Aorta (tissue), 4 donors: ENCODE data around the gene CCDC177. TPM values are rescaled to one million over a fixed set of nuclear protein-coding genes. Genes with fewer than 3 reads are reported as not detected.

Source experiments
- polyA plus RNA-seq, 2 donors: library from polyadenylated mRNA; stranded (reverse); fragments of 200-250 nt; gene quantifications; one replicate each; pipeline ENCODE4 v1.2.3, GENCODE V29; 2013
- total RNA-seq, 2 donors: library from RNA; stranded (reverse); fragmentation: NEBNext Ultra II Directional; extraction: Animal tissue kit (Norgen Biotek cat#: 25700); gene quantifications; one replicate each; pipeline ENCODE4 v1.2.1, GENCODE V29; 2021
- donor health status: healthy with polysubstance abuse.
- donor health status: Bipolar disorder and iron deficiency.
- donor health status: DM: no; HTN: no; CAD: no.
- donor health status: DM: yes; HTN: yes; CAD: no.

Gene CCDC177
- total and polyA plus RNA-seq, 4 donors, result not detected

Other genes with a start within 250 kb of the CCDC177 start
- gene ERH, start 176.6 kb downstream of the CCDC177 start, total RNA-seq, result 100 to 1,000 TPM; 100 to 133 TPM
- gene ERH, start 176.6 kb downstream of the CCDC177 start, polyA plus RNA-seq, result 100 to 1,000 TPM in 1 of 2 donors, 10 to 100 TPM in 1; 99.0 to 136 TPM
- gene SLC39A9, start 176.2 kb downstream of the CCDC177 start, total RNA-seq, result 10 to 100 TPM; 39.0 to 44.3 TPM
- 10 to 100 TPM; 10.1 to 15.1 TPM for gene SLC39A9, start 176.2 kb downstream of the CCDC177 start, polyA plus RNA-seq
- under 1 TPM; 0.26 to 0.30 TPM for gene PLEKHD1, start 90.1 kb downstream of the CCDC177 start, total RNA-seq
- under 1 TPM; 0.13 to 0.23 TPM for gene PLEKHD1, start 90.1 kb downstream of the CCDC177 start, polyA plus RNA-seq
- 10 to 100 TPM; 51.3 to 59.9 TPM for gene SUSD6, start 36.7 kb upstream of the CCDC177 start, total RNA-seq
- 10 to 100 TPM in 1 of 2 donors, 1 to 10 TPM in 1; 7.4 to 16.1 TPM for gene SUSD6, start 36.7 kb upstream of the CCDC177 start, polyA plus RNA-seq
- 100 to 1,000 TPM; 349 to 440 TPM for gene SRSF5, start 192.3 kb upstream of the CCDC177 start, total RNA-seq
- gene SRSF5, start 192.3 kb upstream of the CCDC177 start, polyA plus RNA-seq, result 100 to 1,000 TPM; 136 to 532 TPM
- not detected for gene SLC10A1, start 222.4 kb upstream of the CCDC177 start, total RNA-seq
- not detected for gene SLC10A1, start 222.4 kb upstream of the CCDC177 start, polyA plus RNA-seq